ENCODE results near the gene ANO5.
"Not testable (repeated sequence)": the region's sequence is repeated elsewhere in the genome, so short reads cannot be mapped to it uniquely, and the experiment has no call there.

Gene ANO5

DNA sequence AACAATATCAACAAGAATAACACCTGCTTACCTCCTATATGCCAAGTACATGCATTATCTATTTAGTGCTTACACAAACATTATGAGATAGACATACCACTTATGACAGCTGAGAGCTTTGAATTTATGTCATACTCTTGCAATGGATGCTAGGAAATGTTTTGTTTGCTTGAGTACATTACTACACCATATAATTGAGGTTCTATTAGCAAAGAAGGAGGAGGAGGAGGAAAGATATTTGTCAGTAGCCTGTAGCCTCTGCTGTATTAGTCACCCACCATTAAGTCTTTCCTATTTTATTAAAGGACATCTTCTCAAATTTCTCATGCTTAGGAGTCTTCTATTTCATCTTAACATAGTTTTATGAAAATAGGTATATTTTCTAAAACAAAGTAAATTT lies 6.4 kb downstream of the ANO5 start:
- no peak for DNase-seq

DNA sequence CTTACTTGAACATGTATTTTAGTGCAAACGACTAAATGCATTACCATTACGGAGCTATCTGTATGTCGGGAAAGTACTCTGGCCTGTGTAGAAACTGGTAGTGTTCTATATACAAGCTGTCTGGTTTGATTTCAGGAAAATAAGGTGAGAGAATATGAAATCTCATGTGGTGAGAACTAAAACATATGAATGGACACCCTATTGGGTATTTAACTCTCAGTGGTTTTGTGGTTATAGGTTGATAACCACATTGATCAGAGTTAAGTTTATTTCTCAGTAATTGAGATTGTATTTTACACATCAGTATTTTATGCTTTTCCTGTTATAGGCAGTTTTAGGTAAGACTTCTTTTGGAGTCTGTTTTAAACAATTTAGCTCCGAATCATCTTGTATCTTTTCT lies 10.4 kb downstream of the ANO5 start:
- DNase-seq: no peak

GRCh38 chr11:22207162-22207561 lies 14.3 kb downstream of the ANO5 start:
- no peak for DNase-seq

GRCh38 chr11:22208151-22208858 lies 15.4 kb downstream of the ANO5 start:
- no peak for DNase-seq

GRCh38 chr11:22216940-22217339 lies 24.1 kb downstream of the ANO5 start:
- no peak for DNase-seq

- no peak for DNase-seq
Measured at GRCh38 chr11:22221143-22221542, 28.3 kb downstream of the ANO5 start.

GRCh38 chr11:22225190-22225589 lies 32.3 kb downstream of the ANO5 start:
- no peak for DNase-seq

- DNase-seq: no peak
Measured at GRCh38 chr11:22234743-22235142, 41.9 kb downstream of the ANO5 start.

DNA sequence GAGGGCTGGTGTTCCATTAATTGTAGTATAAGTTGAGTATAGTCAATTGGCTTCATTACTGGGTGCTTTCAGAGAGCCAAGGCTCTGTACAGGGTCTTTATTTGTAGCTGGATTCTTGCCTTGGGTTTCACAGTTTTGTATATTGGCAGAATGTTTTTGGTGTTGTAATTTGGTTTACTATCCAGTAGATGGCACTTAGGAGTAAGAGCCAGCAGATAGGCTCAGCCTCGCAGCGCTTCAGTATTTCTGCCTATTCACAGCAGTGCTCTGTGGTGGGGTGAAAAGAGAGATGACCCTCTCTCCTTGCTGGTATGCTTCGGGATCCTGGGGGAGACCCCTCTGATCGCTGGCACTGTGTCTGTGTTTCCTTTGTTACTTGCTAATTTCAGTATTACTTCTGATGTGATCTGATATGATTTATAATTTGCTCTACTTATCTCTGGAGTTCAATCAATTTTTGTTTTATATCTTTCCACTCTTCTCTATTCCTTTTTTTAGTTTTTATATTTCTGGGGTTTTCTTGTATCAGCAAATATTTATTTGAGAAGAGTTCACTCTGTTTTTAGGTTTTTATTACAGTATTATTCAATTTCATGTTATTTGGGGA lies 52.2 kb downstream of the ANO5 start:
- DNase-seq: peak; percentile 4 to 11

GRCh38 chr11:22246992-22247391 lies 54.1 kb downstream of the ANO5 start:
- DNase-seq: no peak

- DNase-seq: no peak
Measured at GRCh38 chr11:22249871-22250270, 57.0 kb downstream of the ANO5 start.

DNA sequence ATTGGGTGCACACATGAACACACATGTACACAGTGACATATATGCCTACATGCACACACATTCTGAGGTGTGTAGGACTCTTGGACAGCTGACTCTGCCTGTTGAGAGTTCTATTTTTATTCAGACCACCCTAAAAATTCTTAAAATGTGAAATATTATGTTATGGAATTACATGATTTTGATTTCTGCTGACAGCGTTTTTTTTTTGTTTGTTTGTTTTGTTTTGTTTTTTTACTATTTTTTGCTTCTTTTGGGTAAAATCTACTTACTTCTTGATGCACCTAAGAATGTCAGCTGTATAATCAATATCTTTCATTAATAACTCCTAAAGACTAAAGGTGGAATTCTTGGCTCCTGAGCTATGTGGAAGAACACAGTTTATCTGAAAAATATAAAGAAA lies 64.0 kb downstream of the ANO5 start:
- no peak for DNase-seq

- DNase-seq: no peak
Measured at GRCh38 chr11:22263613-22264012, 70.7 kb downstream of the ANO5 start.

DNA sequence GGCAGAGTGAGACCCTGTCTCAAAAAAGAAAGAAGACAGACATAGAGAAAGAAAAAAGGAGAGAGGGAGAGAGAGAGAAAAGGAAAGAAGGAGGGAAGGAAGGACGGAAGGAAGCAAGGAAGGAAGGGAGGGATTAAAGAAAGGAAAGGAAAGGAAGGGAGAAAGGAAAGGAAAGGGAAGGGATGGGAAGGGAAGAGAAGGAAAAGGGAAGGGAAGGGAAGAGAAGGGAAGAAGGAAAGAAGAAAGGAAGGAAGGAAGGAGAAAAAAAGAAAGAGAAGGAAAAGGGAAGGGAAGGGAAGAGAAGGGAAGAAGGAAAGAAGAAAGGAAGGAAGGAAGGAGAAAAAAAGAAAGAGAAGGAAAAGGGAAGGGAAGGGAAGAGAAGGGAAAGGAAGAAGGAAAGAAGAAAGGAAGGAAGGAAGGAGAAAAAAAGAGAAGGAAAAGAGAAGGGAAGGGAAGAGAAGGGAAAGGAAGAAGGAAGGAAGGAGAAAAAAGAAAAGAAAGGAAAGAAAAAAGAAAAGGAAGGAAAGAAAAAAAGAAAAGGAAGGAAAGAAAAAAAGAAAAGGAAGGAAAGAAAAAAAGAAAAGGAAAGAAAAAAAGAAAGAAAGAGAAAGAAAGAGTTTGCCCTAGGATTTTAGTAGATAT lies 76.2 kb downstream of the ANO5 start:
- not testable (repeated sequence) for DNase-seq

DNA sequence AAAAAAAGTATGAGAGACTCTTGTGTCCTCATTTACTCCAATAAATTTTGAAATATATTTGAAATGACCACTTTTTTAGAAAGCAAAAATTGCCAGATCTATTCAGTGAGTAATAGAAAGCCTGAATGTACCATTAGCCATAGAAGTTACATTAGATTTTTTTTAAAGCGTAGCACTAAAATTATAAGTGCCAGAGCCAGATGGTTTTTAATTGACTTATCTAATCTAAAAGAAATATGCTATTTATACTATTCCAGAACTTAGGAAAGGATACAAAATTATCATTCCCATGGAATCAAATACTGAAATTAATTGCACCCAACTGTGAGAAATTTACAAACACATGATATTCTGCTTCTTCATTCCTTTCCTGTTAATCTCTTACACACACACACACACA lies 80.9 kb downstream of the ANO5 start:
- DNase-seq: no peak

GRCh38 chr11:22275600-22275999 lies 82.7 kb downstream of the ANO5 start:
- DNase-seq: no peak

DNA sequence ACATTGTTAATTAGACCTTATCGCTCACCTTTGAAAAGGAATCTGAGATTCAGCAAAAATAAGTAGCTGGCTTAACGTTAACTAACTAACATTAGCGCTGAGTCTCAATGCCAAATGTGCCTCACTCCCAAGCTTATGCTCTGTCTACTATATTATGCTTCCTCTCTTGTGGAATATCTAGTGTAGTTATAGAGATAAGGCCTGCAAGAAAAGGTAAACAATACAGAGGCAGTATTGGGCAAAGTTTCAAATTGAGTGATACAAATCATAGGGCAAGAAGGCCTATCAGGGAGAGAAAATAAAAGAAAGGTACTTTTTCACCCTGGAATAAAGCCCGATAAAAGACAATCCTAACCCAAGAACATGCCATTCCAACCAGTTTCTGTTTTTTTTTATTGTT lies 83.7 kb downstream of the ANO5 start:
- no peak for DNase-seq

DNA sequence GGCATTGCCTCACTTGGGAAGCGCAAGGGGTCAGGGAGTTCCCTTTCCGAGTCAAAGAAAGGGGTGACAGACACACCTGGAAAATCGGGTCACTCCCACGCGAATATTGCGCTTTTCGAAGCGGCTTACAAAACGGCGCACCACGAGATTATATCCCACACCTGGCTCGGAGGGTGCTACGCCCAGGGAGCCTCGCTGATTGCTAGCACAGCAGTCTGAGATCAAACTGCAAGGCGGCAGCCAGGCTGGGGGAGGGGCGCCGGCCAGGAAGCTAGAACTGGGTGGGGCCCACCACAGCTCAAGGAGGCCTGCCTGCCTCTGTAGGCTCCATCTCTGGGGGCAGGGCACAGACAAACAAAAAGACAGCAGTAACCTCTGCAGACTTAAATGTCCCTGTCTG lies 92.1 kb downstream of the ANO5 start:
- DNase-seq: not testable (repeated sequence)

GRCh38 chr11:22302368-22302767 lies 109.5 kb downstream of the ANO5 start:
- no peak for DNase-seq

- DNase-seq: peak in 1 of 2 donors; percentile 13
Measured at GRCh38 chr11:22304337-22304961, 111.6 kb downstream of the ANO5 start.

- no peak for DNase-seq
Measured at GRCh38 chr11:22317656-22318055, 124.8 kb downstream of the ANO5 start.

- no peak for DNase-seq
Measured at GRCh38 chr11:22331771-22332170, 138.9 kb downstream of the ANO5 start.

All from CD4-positive, alpha-beta T cell treated with Interleukin-1 beta for 1 hour (primary cell).